Activated CD4-positive, alpha-beta T cell treated with anti-CD3 and anti-CD28 coated beads for 24 hours (primary cell): ENCODE data around the gene PARP11.

Source experiments
- DNase-seq, 2 donors: peaks; one replicate each; pipeline ENCODE4 v3.0.0-alpha.2; 2020; ENCODE audit warnings: low read depth in 2 of 2

Gene PARP11, protein sequence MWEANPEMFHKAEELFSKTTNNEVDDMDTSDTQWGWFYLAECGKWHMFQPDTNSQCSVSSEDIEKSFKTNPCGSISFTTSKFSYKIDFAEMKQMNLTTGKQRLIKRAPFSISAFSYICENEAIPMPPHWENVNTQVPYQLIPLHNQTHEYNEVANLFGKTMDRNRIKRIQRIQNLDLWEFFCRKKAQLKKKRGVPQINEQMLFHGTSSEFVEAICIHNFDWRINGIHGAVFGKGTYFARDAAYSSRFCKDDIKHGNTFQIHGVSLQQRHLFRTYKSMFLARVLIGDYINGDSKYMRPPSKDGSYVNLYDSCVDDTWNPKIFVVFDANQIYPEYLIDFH

GRCh38 chr12:3872800-3873636 lies at the start of gene PARP11:
PARP11 (minus strand) TSS chr12:3873399; CDS start chr12:3873229, 170 bp downstream.
- DNase-seq = peak; percentile 97

GRCh38 chr12:3922033-3922432 lies 48.8 kb upstream of the PARP11 start:
- no peak for DNase-seq

- DNase-seq = no peak
Measured at GRCh38 chr12:3921526-3921925, 48.3 kb upstream of the PARP11 start.

- DNase-seq = no peak
Measured at GRCh38 chr12:3921151-3921471, 47.9 kb upstream of the PARP11 start.

GRCh38 chr12:3920351-3921150 lies 47.4 kb upstream of the PARP11 start:
- no peak for DNase-seq

DNA sequence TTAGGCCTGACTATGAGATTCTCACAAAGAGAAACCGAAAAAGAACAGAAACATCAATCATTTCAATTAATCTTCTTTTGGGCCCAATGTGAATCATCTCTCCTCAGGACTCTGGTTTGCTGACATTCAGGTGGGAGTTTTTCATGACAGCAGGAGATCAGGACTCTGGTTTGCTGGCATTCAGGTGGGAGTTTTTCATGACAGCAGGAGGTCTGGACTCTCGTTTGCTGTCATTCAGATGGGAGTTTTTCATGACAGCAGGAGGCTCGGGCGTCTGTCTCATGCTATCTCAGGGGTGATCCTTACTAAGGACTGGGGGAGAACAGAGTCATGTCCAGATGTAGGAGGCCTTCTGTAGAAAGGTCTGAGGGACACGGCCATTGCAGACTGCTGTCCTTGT lies 40.1 kb upstream of the PARP11 start:
- DNase-seq = no peak

DNA sequence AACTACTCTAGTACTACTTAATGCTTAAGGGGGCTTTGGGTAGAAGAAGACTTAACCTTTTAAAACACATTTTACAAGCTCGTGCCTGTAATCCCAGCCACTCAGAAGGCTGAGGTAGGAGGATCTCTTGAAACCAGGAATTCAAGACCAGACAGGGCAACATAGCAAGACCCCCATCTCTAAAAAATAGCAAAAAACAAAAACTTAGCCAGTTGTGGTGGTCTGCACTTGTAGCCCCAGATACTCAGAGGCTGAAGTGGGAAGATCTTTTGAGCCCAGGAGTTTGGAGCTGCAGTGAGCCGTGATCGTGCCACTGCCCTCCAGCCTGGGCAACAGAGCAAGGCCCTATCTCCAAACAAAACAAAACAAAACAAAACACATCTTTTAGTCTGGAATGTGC lies 39.7 kb upstream of the PARP11 start:
- no peak for DNase-seq

DNA sequence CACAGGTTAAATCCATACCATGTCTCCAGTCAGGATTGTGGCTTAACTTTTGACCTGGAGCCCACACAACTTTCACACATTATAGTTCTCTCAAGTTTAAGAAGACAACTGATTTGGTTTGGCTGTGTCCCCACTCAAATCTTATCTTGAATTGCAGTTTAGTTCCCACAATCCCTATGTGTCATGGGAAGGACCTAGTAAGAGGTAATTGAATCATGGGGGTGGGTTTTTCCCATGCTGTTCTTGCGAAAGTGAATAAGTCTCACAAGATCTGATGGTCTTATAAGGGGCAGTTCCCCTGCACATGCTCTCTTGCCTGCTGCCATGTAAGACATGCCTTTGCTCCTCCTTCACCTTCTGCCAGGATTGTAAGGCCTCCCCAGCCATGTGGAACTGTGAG lies 38.2 kb upstream of the PARP11 start:
- no peak for DNase-seq

GRCh38 chr12:3905664-3906063 lies 32.5 kb upstream of the PARP11 start:
- DNase-seq = no peak

DNA sequence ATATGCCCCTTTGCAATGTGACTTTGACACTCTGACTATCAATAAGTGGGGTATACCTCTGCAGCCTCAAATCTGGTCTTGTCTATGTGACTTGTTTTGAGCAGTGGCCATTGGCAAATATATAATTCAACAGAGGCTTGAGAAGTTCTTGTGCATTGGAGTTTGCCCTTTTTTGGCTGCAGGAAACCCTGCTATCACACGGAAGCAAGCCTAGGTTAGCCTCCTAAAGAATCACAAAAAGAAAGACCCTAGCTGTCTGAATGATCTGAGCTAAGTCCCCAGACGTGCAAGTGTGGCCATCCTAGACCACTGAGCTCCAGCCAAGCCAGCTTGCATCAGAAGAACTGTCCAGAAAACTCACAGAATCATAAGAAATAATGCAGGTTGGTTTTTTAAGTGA lies 31.8 kb upstream of the PARP11 start:
- no peak for DNase-seq

- no peak for DNase-seq
Measured at GRCh38 chr12:3902921-3903320, 29.7 kb upstream of the PARP11 start.

GRCh38 chr12:3901116-3901515 lies 27.9 kb upstream of the PARP11 start:
- DNase-seq = no peak

- DNase-seq = no peak
Measured at GRCh38 chr12:3898756-3899155, 25.6 kb upstream of the PARP11 start.

DNA sequence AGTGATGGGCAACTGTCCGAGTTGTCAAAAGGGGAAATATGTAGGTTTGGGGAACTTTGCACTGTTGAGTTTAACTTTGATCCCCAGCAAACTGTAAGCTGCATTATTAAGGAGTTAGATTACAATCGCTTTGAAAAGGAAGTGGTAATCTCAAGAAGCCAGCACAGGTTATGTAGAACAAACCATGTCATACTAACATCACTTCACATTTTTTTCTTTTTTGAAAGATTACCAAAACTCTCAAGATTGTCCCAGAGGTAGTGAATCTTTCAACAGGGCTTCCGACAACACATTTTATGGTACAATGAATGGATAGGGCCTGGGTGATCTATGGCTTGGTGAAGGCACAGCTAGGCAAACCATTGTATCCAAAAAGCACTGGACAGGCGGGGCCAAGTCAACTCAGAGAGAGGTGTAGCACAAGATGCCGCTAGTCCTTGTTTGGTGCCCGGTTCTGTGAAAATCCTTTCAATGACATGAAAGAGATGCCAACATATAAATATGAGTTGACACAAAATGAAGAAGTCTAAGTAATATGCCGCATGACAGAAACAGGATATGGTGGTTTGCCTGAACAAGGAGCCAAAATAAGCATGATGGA lies 24.3 kb upstream of the PARP11 start:
- no peak for DNase-seq

- no peak for DNase-seq
Measured at GRCh38 chr12:3896801-3897351, 23.7 kb upstream of the PARP11 start.

GRCh38 chr12:3896356-3896755 lies 23.2 kb upstream of the PARP11 start:
- no peak for DNase-seq

DNA sequence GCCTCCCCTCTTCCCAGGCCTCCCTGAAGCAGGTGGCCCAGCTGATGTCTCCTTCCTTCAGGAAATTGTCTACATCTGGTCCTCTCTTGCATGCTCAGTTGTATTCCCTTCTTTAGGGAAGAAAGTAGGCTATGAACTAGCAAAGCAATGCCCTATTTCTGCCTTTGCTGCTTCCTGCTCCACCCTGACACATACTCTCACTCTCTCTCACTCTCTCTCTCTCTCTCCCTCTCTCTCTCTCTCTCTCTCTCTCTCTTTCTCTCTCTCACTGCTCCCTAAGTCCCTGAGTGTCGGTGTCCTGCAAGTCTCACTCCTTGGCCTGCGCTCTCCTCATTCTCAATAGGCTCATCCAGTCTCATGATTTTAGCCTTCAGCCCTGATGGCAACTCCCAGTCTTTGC lies 19.4 kb upstream of the PARP11 start:
- DNase-seq = no peak

- no peak for DNase-seq
Measured at GRCh38 chr12:3891201-3891600, 18.0 kb upstream of the PARP11 start.

DNA sequence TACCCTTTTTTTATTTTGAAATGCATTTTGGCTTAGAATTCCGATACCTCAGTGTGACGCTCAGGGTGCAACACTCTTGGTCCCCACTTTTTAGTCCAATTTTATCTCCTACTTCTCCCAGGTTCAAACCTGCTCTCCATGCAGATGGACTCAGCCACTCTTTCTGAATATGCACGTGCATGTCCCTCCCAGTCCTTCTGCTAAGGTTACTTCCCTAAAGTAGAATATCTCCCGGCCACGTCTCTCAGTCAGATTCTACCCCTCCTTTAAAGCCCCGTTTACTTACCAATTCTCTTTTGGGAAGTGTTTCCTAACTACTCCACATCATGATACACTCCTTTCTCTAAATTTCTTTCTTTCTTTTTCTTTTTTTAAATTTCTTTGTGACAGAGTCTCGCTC lies 15.5 kb upstream of the PARP11 start:
- no peak for DNase-seq

DNA sequence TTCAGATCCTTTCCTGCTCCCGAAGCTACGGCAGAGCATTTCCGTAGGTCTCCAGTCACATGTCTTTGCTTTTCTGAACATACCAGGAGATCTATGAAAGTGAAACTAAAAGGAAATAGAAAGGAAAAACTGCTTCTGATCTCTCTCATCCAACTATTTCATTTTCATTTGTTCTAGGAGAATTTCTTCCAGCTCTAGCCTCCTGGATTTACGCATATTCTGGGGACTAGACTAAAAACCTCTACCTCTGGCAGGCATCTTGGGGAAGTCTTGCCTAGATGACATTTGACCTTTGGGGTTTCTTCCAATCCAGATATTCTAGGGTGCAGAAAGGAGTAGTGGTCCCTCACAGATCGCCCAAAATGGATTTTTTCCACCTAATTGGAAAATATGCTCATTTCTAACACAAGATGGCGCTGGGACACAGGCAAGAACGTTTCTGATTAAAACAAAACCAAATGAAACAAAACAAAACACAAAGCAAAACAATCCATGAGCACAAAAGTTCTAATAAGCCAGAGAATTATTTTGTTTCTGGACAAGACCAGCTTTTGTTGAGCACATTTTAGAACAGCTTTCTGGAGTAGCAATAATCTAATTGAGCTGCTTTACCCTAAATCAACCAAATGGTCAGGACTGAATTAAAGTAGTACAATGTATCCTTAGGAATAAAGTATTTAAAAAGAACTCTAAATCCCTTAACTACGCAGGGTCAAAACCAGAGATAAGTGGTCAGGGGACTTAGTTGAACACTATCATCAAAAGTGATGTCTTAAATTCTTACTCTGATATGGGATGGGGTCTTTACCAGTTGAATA lies 12.3 kb upstream of the PARP11 start:
- DNase-seq = peak in 1 of 2 donors; percentile 31

DNA sequence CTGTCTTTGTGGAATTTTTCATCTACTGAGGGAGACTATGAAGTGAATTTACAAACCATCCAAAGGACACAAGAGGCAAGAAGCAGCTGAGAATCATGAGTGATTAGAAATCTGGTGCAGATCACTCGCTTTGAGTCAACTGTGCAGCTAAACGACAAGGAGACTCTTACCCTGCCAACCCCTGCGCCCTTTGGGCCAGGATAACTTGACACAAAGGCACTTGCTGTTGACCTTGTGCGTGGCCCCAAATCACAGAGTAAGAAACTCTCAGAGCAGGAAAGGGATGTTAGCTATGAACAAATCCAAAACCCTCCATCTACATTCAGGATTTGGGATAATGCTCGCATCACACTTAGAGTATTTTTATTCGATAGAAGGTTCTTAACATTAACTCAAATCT lies 11.5 kb upstream of the PARP11 start:
- no peak for DNase-seq
